H9 (cell line): ENCODE data around the gene STXBP1. TPM values are rescaled to one million over a fixed set of nuclear protein-coding genes. Genes with fewer than 3 reads are reported as not detected.
A peak's percentile ranks its signal among the peaks of the same experiment; 100 is the strongest.

Source experiments
- DNase-seq: peaks from one replicate; pipeline ENCODE4 v3.0.0-alpha.2; 2017
- H2AFZ ChIP-seq: one replicate; pipeline ENCODE4 v1.6.1; 2013; ENCODE audit warnings: mild to moderate bottlenecking, low read length, control low read depth, moderate library complexity
- H2AK5ac ChIP-seq: 2 replicates; pipeline ENCODE4 v1.6.1; 2013; ENCODE audit warnings: low read length, control low read depth, mixed read lengths; ENCODE audit not compliant: insufficient read length
- H2BK120ac ChIP-seq: one replicate; pipeline ENCODE4 v1.6.1; 2013; ENCODE audit warnings: low read depth, mild to moderate bottlenecking, low read length, control low read depth, inconsistent platforms; ENCODE audit not compliant: poor library complexity, severe bottlenecking
- H2BK12ac ChIP-seq: 2 replicates; pipeline ENCODE4 v1.6.1; 2013; ENCODE audit warnings: low read length, control low read depth, mixed read lengths, low read depth; ENCODE audit not compliant: insufficient read length
- H2BK15ac ChIP-seq: 2 replicates; pipeline ENCODE4 v1.6.1; 2013; ENCODE audit warnings: low read depth, low read length, control low read depth
- H2BK20ac ChIP-seq: one replicate; pipeline ENCODE4 v1.6.1; 2013; ENCODE audit warnings: low read depth, mild to moderate bottlenecking, low read length, control low read depth, inconsistent platforms; ENCODE audit not compliant: poor library complexity, severe bottlenecking
- H2BK5ac ChIP-seq: 2 replicates; pipeline ENCODE4 v1.6.1; 2013; ENCODE audit warnings: low read length, control low read depth, mixed read lengths; ENCODE audit not compliant: insufficient read length
- H3K14ac ChIP-seq: 2 replicates; pipeline ENCODE4 v1.6.1; 2013; ENCODE audit warnings: low read length, control low read depth; ENCODE audit not compliant: insufficient read depth
- H3K18ac ChIP-seq: 2 replicates; pipeline ENCODE4 v1.6.1; 2013; ENCODE audit warnings: low read depth, mild to moderate bottlenecking, mixed read lengths, low read length, control low read depth; ENCODE audit not compliant: insufficient read length
- H3K23ac ChIP-seq: 2 replicates; pipeline ENCODE4 v1.6.1; 2013; ENCODE audit warnings: low read length, control low read depth, mixed read lengths, low read depth; ENCODE audit not compliant: insufficient read length
- H3K23me2 ChIP-seq: 2 replicates; pipeline ENCODE4 v1.6.1; 2013; ENCODE audit warnings: low read depth, mild to moderate bottlenecking, mixed read lengths, low read length, control low read depth; ENCODE audit not compliant: insufficient read length, poor library complexity, severe bottlenecking
- H3K27ac ChIP-seq: 2 replicates; pipeline ENCODE4 v1.5.1; 2013; ENCODE audit warnings: low read length, control low read depth, mixed read lengths, low read depth; ENCODE audit not compliant: insufficient read length
- H3K27me3 ChIP-seq: 2 replicates; pipeline ENCODE4 v1.6.1; 2013; ENCODE audit warnings: low read length, control low read depth, inconsistent platforms; ENCODE audit not compliant: insufficient read depth
- H3K4ac ChIP-seq: 2 replicates; pipeline ENCODE4 v1.6.1; 2013; ENCODE audit warnings: low read depth, mild to moderate bottlenecking, control low read depth, inconsistent platforms, low read length, moderate library complexity
- H3K4me1 ChIP-seq: 2 replicates; pipeline ENCODE4 v1.6.1; 2013; ENCODE audit warnings: low read length, control low read depth, inconsistent platforms; ENCODE audit not compliant: insufficient read depth
- H3K4me2 ChIP-seq: 2 replicates; pipeline ENCODE4 v1.6.1; 2013; ENCODE audit warnings: low read length, control low read depth, mixed read lengths; ENCODE audit not compliant: insufficient read length, insufficient read depth
- H3K56ac ChIP-seq: 2 replicates; pipeline ENCODE4 v1.6.1; 2013; ENCODE audit warnings: low read depth, mild to moderate bottlenecking, mixed read lengths, low read length, control low read depth; ENCODE audit not compliant: insufficient read length
- H3K79me1 ChIP-seq: 2 replicates; pipeline ENCODE4 v1.6.1; 2013; ENCODE audit warnings: low read depth, mild to moderate bottlenecking, moderate library complexity, low read length, control low read depth, inconsistent platforms; ENCODE audit not compliant: insufficient read depth, poor library complexity, severe bottlenecking
- H3K79me2 ChIP-seq: 2 replicates; pipeline ENCODE4 v1.6.1; 2013; ENCODE audit warnings: low read length, control low read depth, inconsistent platforms; ENCODE audit not compliant: insufficient read depth
- H3K9ac ChIP-seq: 2 replicates; pipeline ENCODE4 v1.6.1; 2013; ENCODE audit warnings: low read length, control low read depth, mixed read lengths; ENCODE audit not compliant: insufficient read length; ENCODE audit errors: extremely low read depth
- H3K9me3 ChIP-seq: one replicate; pipeline ENCODE4 v1.6.1; 2013; ENCODE audit warnings: low read depth, low read length, inconsistent platforms; ENCODE audit not compliant: control insufficient read depth
- H3T11ph ChIP-seq: one replicate; pipeline ENCODE4 v1.6.1; 2013; ENCODE audit warnings: mild to moderate bottlenecking, low read length, control low read depth, inconsistent platforms
- H4K20me1 ChIP-seq: one replicate; pipeline ENCODE4 v1.6.1; 2013; ENCODE audit not compliant: control insufficient read depth, insufficient read length, insufficient read depth
- H4K5ac ChIP-seq: 2 replicates; pipeline ENCODE4 v1.6.1; 2013; ENCODE audit warnings: low read depth, mild to moderate bottlenecking, mixed read lengths, low read length, control low read depth; ENCODE audit not compliant: insufficient read length
- H4K8ac ChIP-seq: replicated peaks from 2 replicates; pipeline ENCODE4 v1.6.1; 2013; ENCODE audit warnings: low read length, control low read depth, mixed read lengths, low read depth; ENCODE audit not compliant: insufficient read length
- H4K91ac ChIP-seq: 2 replicates; pipeline ENCODE4 v1.6.1; 2013; ENCODE audit warnings: low read depth, mild to moderate bottlenecking, moderate library complexity, mixed read lengths, low read length, control low read depth; ENCODE audit not compliant: insufficient read length
- H3K27ac Mint-ChIP-seq, 3 experiments: 2 replicates in 2 of 3; 3 replicates in 1 of 3; pipeline ENCODE4 v1.8.0; 2020 to 2021; ENCODE audit warnings: mixed read lengths in 3 of 3, mild to moderate bottlenecking in 1 of 3, moderate library complexity in 1 of 3
- H3K27me3 Mint-ChIP-seq: 2 replicates; pipeline ENCODE4 v1.8.0; 2021; ENCODE audit warnings: low read depth, mild to moderate bottlenecking, moderate library complexity, mixed read lengths
- H3K36me3 Mint-ChIP-seq, 3 experiments: 2 replicates in 2 of 3; 3 replicates in 1 of 3; pipeline ENCODE4 v1.8.0; 2020 to 2021; ENCODE audit warnings: low read depth in 3 of 3, mixed read lengths in 3 of 3; ENCODE audit not compliant: insufficient read depth in 1 of 3
- H3K4me1 Mint-ChIP-seq, 2 experiments: 2 replicates each; pipeline ENCODE4 v1.8.0; 2020; ENCODE audit warnings: mixed read lengths in 2 of 2
- H3K4me3 Mint-ChIP-seq, 2 experiments: 2 replicates in 1 of 2; 3 replicates in 1 of 2; pipeline ENCODE4 v1.8.0; 2020 to 2021; ENCODE audit warnings: mild to moderate bottlenecking in 2 of 2, mixed read lengths in 2 of 2, moderate library complexity in 1 of 2
- H3K9me3 Mint-ChIP-seq, 2 experiments: 2 replicates in 1 of 2; 3 replicates in 1 of 2; pipeline ENCODE4 v1.8.0; 2020; ENCODE audit warnings: mild to moderate bottlenecking in 2 of 2, mixed read lengths in 2 of 2, moderate library complexity in 1 of 2
- WGBS: extraction: QIAGEN DNeasy Blood & Tissue Kit; methylation state at CpG from one replicate; pipeline ENCODE4 v1.1.7; 2013; ENCODE audit warnings: missing lambda C conversion rate, low lambda C conversion rate, mixed read lengths; ENCODE audit not compliant: insufficient read length; ENCODE audit errors: extremely low coverage; 5-methylcytosine and 5-hydroxymethylcytosine counted together
- total RNA-seq: library from RNA; stranded (reverse); gene quantifications from 2 replicates; pipeline ENCODE4 v1.2.1, GENCODE V29; 2021
- TF ChIP-seq, protein P1 (sequence below): fragments of 200-600 bp; sonication (generic); conservative IDR thresholded peaks from 3 replicates; pipeline ENCODE4 v1.8.0; 2021; ENCODE audit warnings: antibody characterized with exemption, mild to moderate bottlenecking

STXBP1 gene
- total RNA-seq, 1 experiment from 2014 or later, result 22.3 TPM

DNA sequence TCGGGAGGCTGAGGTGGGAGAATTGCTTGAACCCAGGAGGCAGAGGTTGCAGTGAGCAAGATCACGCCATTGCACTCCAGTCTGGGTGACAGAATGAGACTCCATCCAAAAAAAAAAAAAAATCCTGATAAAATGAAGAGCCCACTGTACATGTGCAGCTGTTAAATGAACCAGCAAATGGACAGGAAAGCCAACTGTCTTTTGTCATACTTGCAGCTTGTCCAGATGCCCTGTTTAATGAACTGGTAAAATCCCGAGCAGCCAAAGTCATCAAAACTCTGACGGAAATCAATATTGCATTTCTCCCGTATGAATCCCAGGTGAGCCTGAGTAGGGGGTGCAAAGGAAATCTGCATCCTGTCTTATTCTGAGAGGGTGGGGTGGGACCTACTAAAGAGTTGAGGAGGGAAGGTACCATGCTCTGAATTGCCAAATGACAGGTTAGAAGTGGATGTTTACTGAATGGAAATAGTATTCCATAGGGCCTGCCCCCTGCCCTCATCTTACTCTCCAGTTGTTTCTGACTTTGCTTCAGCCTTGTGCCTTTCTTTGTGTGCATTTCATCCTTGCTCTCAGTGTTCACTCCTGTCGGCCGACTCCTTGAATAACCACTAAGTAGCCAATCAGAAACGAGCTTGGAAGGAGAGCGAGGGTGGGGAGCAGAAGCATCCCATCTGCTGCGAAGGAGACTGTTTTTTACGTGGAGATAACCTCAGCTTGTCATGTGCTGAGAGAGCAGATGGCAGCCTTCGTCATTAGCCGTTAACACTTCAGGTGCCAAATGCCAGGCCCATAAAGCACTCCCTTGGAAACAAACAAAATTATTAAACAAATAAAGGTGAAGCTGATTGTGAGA lies 49.0 kb downstream of the STXBP1 start:
- peaks cover 2% of the 10 kb centered on the region for H4K20me1 ChIP-seq

More for the DNA sequence above, 49.0 kb downstream of the STXBP1 start:
- no peak overlapping the region for H3K4ac ChIP-seq
- no peak overlapping the region for H2BK12ac ChIP-seq
- H2BK120ac ChIP-seq, result no peak overlapping the region
- H3K4me3 Mint-ChIP-seq, result no peak overlapping the region
- no peaks in the 10 kb centered on the region for H3K9me3 ChIP-seq
- H4K91ac ChIP-seq, result no peak overlapping the region
- TF ChIP-seq, protein P1, sequence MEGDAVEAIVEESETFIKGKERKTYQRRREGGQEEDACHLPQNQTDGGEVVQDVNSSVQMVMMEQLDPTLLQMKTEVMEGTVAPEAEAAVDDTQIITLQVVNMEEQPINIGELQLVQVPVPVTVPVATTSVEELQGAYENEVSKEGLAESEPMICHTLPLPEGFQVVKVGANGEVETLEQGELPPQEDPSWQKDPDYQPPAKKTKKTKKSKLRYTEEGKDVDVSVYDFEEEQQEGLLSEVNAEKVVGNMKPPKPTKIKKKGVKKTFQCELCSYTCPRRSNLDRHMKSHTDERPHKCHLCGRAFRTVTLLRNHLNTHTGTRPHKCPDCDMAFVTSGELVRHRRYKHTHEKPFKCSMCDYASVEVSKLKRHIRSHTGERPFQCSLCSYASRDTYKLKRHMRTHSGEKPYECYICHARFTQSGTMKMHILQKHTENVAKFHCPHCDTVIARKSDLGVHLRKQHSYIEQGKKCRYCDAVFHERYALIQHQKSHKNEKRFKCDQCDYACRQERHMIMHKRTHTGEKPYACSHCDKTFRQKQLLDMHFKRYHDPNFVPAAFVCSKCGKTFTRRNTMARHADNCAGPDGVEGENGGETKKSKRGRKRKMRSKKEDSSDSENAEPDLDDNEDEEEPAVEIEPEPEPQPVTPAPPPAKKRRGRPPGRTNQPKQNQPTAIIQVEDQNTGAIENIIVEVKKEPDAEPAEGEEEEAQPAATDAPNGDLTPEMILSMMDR, result no peak
- peaks cover 0 to 6% of the 10 kb centered on the region in 2 experiments; a peak in 3 of 4 replicates for H3K4me1 Mint-ChIP-seq
- no peaks in the 10 kb centered on the region for H3K27me3 ChIP-seq
- no peaks in the 10 kb centered on the region for H3K4me1 ChIP-seq
- H3K36me3 Mint-ChIP-seq, result peaks cover 24 to 46% (median 27%) of the 10 kb centered on the region in 3 experiments; a peak in 6 of 7 replicates
- no peak overlapping the region for H4K8ac ChIP-seq
- H3K27me3 Mint-ChIP-seq, result no peaks in the 10 kb centered on the region; the same call in 1 of the 2 replicates
- H4K5ac ChIP-seq, result no peak overlapping the region
- no peak overlapping the region for H3K14ac ChIP-seq
- H3K23ac ChIP-seq, result no peak overlapping the region
- no peak overlapping the region for H2BK15ac ChIP-seq
- H3K27ac Mint-ChIP-seq, result peak overlapping the region in 1 of 3 experiments; percentile 42; a peak in 2 of 7 replicates
- no peaks in the 10 kb centered on the region for H3K9me3 Mint-ChIP-seq
- H3K27ac ChIP-seq, result no peak overlapping the region
- H3K23me2 ChIP-seq, result no peaks in the 10 kb centered on the region
- no peak overlapping the region for H3K9ac ChIP-seq
- no peak for DNase-seq
- H2BK5ac ChIP-seq, result no peak overlapping the region
- no CpG with 5 or more reads among the region's 13 CpGs for WGBS
- H2AFZ ChIP-seq, result no peak overlapping the region
- H3K56ac ChIP-seq, result no peak overlapping the region
- no peak overlapping the region for H3K18ac ChIP-seq
- no peaks in the 10 kb centered on the region for H3K79me2 ChIP-seq
- no peak overlapping the region for H2BK20ac ChIP-seq
- H3K4me2 ChIP-seq, result no peak overlapping the region
- no peak overlapping the region for H2AK5ac ChIP-seq
- no peak overlapping the region for H3T11ph ChIP-seq
- no peaks in the 10 kb centered on the region for H3K79me1 ChIP-seq
